ENCODE measurements around the gene PLCH1. TPM values are rescaled to one million over a fixed set of nuclear protein-coding genes. Genes with fewer than 3 reads are reported as not detected.

The PLCH1 gene
- total RNA-seq, 1 experiment from 2014 or later: 3.8 TPM

DNA sequence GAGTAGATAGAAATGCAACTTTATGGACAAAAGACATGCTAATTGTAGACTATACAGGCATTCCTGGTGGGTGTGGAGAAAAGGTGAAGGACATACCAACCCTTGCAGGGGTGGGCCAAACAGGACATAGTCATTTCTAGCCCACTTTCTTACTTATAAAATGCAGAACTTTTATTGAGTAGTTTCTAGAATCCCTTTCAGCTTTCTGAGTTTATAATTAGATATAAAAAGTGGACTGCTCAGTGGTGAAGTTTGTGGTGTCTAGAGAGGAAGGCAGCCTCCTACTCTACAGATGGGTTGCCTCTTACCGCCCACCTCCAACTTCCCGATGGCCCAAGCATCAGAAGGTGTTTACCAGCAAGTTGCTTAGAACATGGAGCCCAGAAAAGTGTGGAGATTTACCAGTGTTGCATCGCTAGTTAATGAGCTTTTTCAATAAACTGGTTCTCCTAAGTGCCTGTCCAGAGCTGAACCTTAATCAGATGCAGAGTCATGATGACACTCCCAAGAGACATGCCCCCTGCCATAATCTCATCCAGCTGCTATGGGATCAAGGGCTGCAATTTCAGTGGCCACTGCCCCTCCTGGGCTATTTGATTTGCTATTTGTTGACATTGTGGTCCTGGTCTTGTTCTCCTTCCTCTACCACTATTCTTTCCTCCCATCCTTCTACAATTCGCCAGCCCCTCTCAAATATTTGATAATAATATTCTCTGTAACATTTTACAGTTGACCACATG, 373.9 kb downstream of the PLCH1 start:
- Histone ChIP-seq H3K36me3 (ENCODE audit: control insufficient read depth in 1 of 2, insufficient read depth in 2 of 2, low read length in 2 of 2) (no peaks in the 10 kb centered on the region), H3K9me3 (ENCODE audit: control insufficient read depth in 1 of 2, insufficient read depth in 1 of 2, low read depth in 1 of 2, low read length in 2 of 2) (no peaks in the 10 kb centered on the region), H3K4me3 (replicated peaks in 1 of 2; ENCODE audit: low read depth in 1 of 2, low read length in 2 of 2) (no peak overlapping the region), H3K27me3 (ENCODE audit: insufficient read depth, low read length) (no peaks in the 10 kb centered on the region), H2AFZ (ENCODE audit: low read depth, low read length, poor library complexity, severe bottlenecking) (no peak overlapping the region), H4K20me1 (ENCODE audit: insufficient read depth) (no peaks in the 10 kb centered on the region), H3K79me2 (ENCODE audit: insufficient read depth, low read length) (no peaks in the 10 kb centered on the region), H3K4me1 (ENCODE audit: control insufficient read depth in 1 of 2, insufficient read depth in 2 of 2, low read length in 2 of 2) (no peaks in the 10 kb centered on the region), H3K27ac (ENCODE audit: low read depth, low read length) (no peak overlapping the region), H3K4me2 (ENCODE audit: low read length) (no peak overlapping the region), H3K9me2 (ENCODE audit: insufficient read depth) (no peaks in the 10 kb centered on the region; the same call in 1 of the 2 replicates), H3K9ac (ENCODE audit: low read length) (no peak overlapping the region)
- BruUV-seq (replicated peaks): no TSS peak
- RAD21 ChIA-PET (ENCODE audit: low non-redundant PET in 1 of 2, low total read pairs in 2 of 2, uncharacterized antibody in 2 of 2, unreplicated experiment in 2 of 2): no interaction called here
- intact Hi-C loops (cut with micrococcal nuclease): no loop called here
- POLR2A ChIA-PET: no interaction called here
- no peak for TF ChIP-seq POLR2AphosphoS5 (IDR thresholded peaks at IDR 0.05; ENCODE audit: low read depth, low read length)
- TF ChIP-seq SRF (IDR thresholded peaks at IDR 0.05; ENCODE audit: low read depth): no peak
- no peak for TF ChIP-seq YY1 (IDR thresholded peaks at IDR 0.05; ENCODE audit: extremely low read depth, insufficient replicate concordance, low read depth, low read length)
- no peak for TF ChIP-seq JUND (IDR thresholded peaks at IDR 0.05)
- no peak for TF ChIP-seq FOSL1 (IDR thresholded peaks at IDR 0.05; ENCODE audit: low read depth)
- TF ChIP-seq ELF1 (IDR thresholded peaks at IDR 0.05; ENCODE audit: borderline replicate concordance, low read depth): no peak
- no peak for TF ChIP-seq ZFX (IDR thresholded peaks at IDR 0.05)
- TF ChIP-seq POLR2A (IDR thresholded peaks at IDR 0.05; ENCODE audit: borderline replicate concordance, extremely low read depth, insufficient read depth, insufficient read length): no peak
- TF ChIP-seq EZH2phosphoT487 (IDR thresholded peaks at IDR 0.05; ENCODE audit: borderline replicate concordance): no peak
- TF ChIP-seq, protein P1, sequence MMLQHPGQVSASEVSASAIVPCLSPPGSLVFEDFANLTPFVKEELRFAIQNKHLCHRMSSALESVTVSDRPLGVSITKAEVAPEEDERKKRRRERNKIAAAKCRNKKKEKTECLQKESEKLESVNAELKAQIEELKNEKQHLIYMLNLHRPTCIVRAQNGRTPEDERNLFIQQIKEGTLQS (IDR thresholded peaks at IDR 0.05): no peak
- TF ChIP-seq SP1 (IDR thresholded peaks at IDR 0.05; ENCODE audit: low read depth): no peak
- no peak for TF ChIP-seq CBX3 (IDR thresholded peaks at IDR 0.05; ENCODE audit: low read depth)
- no peak for TF ChIP-seq CEBPB (IDR thresholded peaks at IDR 0.05; ENCODE audit: low read depth)
- no peak for TF ChIP-seq RAD21 (IDR thresholded peaks at IDR 0.05; ENCODE audit: low read depth)
- TF ChIP-seq, protein P2, sequence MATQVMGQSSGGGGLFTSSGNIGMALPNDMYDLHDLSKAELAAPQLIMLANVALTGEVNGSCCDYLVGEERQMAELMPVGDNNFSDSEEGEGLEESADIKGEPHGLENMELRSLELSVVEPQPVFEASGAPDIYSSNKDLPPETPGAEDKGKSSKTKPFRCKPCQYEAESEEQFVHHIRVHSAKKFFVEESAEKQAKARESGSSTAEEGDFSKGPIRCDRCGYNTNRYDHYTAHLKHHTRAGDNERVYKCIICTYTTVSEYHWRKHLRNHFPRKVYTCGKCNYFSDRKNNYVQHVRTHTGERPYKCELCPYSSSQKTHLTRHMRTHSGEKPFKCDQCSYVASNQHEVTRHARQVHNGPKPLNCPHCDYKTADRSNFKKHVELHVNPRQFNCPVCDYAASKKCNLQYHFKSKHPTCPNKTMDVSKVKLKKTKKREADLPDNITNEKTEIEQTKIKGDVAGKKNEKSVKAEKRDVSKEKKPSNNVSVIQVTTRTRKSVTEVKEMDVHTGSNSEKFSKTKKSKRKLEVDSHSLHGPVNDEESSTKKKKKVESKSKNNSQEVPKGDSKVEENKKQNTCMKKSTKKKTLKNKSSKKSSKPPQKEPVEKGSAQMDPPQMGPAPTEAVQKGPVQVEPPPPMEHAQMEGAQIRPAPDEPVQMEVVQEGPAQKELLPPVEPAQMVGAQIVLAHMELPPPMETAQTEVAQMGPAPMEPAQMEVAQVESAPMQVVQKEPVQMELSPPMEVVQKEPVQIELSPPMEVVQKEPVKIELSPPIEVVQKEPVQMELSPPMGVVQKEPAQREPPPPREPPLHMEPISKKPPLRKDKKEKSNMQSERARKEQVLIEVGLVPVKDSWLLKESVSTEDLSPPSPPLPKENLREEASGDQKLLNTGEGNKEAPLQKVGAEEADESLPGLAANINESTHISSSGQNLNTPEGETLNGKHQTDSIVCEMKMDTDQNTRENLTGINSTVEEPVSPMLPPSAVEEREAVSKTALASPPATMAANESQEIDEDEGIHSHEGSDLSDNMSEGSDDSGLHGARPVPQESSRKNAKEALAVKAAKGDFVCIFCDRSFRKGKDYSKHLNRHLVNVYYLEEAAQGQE (IDR thresholded peaks at IDR 0.05; ENCODE audit: low read depth): no peak
- TF ChIP-seq, protein P3, sequence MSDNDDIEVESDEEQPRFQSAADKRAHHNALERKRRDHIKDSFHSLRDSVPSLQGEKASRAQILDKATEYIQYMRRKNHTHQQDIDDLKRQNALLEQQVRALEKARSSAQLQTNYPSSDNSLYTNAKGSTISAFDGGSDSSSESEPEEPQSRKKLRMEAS (IDR thresholded peaks at IDR 0.05): no peak
- CTCF ChIA-PET: interaction anchor here (1.4 kb wide), 1 partner anchor 331 kb away, joined by 3 read pairs; no protein-coding TSS in a partner anchor
- ATAC-seq (no peak), DNase-seq (ENCODE audit: low read depth, low spot score) (no peak)
